ENCODE measurements around the gene PSMG3. TPM values are rescaled to one million over a fixed set of nuclear protein-coding genes. Genes with fewer than 3 reads are reported as not detected.

PSMG3 gene
- total and polyA plus RNA-seq, 2 of the 8 experiments (the other 6 are each of a cell fraction or from before 2014, with no cell fraction given) = 30.2 to 62.0 TPM

GRCh38 chr7:1610678-1611302 is 41.0 kb upstream of the PSMG3 start:
- FAIRE-seq = no peak
- no peak overlapping the region; a peak in 1 of 7 replicates for H3K9ac ChIP-seq (replicated peaks in 1 of 4; ENCODE audit: extremely low read depth in 1 of 4, low read depth in 3 of 4, low read length in 3 of 4)
- no peak overlapping the region; the same call in 1 of the 2 replicates for H4K8ac ChIP-seq (ENCODE audit: extremely low read depth, insufficient read depth, low read length)
- H3K23ac ChIP-seq (ENCODE audit: insufficient read length) = no peak overlapping the region
- no peak for DNase-seq (ENCODE audit: low read depth in 1 of 2, low spot score in 2 of 2)
- ChIA-PET POLR2A (ENCODE audit: partially characterized antibody) (no interaction called here), CTCF (ENCODE audit: partially characterized antibody) (interaction anchor here (0.6 to 1.3 kb wide), 3 partner anchors 20 to 499 kb away, joined by 3 read pairs; no protein-coding TSS in a partner anchor)
- 94% methylated on average over 20 of the region's 26 CpGs; no CpG with 5 or more reads in 1 of the 2 experiments for WGBS, 2 experiments (ENCODE audit: extremely low coverage in 1 of 2, insufficient coverage in 1 of 2, insufficient read length in 1 of 2, insufficient replicate concordance in 2 of 2, low coverage in 1 of 2, low lambda C conversion rate in 2 of 2, missing lambda C conversion rate in 1 of 2)
- no peaks in the 10 kb centered on the region for H3K23me2 ChIP-seq (ENCODE audit: low read depth, low read length)
- H3K4ac ChIP-seq (replicated peaks; ENCODE audit: insufficient read length, low read depth, low read length) = no peak overlapping the region
- TF ChIP-seq BACH1 (IDR thresholded peaks at IDR 0.05; ENCODE audit: low read length) (no peak), FOSL1 (IDR thresholded peaks at IDR 0.05; ENCODE audit: insufficient read depth, low read depth, low read length) (no peak), SIRT6 (IDR thresholded peaks at IDR 0.05; ENCODE audit: low read length) (no peak), TAF1 (IDR thresholded peaks at IDR 0.05; ENCODE audit: low read depth, low read length) (no peak), NANOG (IDR thresholded peaks at IDR 0.05; ENCODE audit: insufficient read depth, low read depth, low read length, poor library complexity, severe bottlenecking) (no peak), HDAC6 (IDR thresholded peaks at IDR 0.05; ENCODE audit: low read depth, low read length) (no peak), MAFK (IDR thresholded peaks at IDR 0.05; ENCODE audit: low read depth, low read length) (no peak), PHF8 (conservative IDR thresholded peaks at IDR 0.05; ENCODE audit: low read depth, low read length) (no peak), CEBPB (IDR thresholded peaks at IDR 0.05; ENCODE audit: low read depth, low read length) (no peak), RAD21 (IDR thresholded peaks at IDR 0.05 in 1 of 2, conservative IDR thresholded peaks at IDR 0.05 in 1 of 2; ENCODE audit: low read depth in 2 of 2, low read length in 2 of 2) (no peak), CBX8 (IDR thresholded peaks at IDR 0.05; ENCODE audit: borderline replicate concordance, low read depth, low read length) (no peak), SP4 (IDR thresholded peaks at IDR 0.05; ENCODE audit: low read length) (no peak)
- H3K18ac ChIP-seq (ENCODE audit: extremely low read depth, low read length) = no peak overlapping the region
- H3K4me1 ChIP-seq (replicated peaks in 1 of 4; ENCODE audit: control insufficient read depth in 3 of 4, insufficient read depth in 4 of 4, low read length in 3 of 4) = peaks cover 0 to 6% (median 0%) of the 10 kb centered on the region in 4 experiments; a peak in 3 of 7 replicates
- H3K9me3 ChIP-seq (ENCODE audit: insufficient read depth in 2 of 2, low read depth in 1 of 2, low read length in 1 of 2) = no peaks in the 10 kb centered on the region
- no peak overlapping the region for H2BK120ac ChIP-seq (replicated peaks; ENCODE audit: low read depth, low read length)
- no peak overlapping the region for H2BK15ac ChIP-seq (ENCODE audit: low read length)
- H2BK12ac ChIP-seq (ENCODE audit: low read depth, low read length) = no peak overlapping the region
- H3K56ac ChIP-seq (replicated peaks; ENCODE audit: insufficient read length, low read depth, low read length) = no peak overlapping the region
- H3K27ac ChIP-seq (ENCODE audit: low read depth, low read length) = no peak overlapping the region
- H3K27me3 ChIP-seq (replicated peaks in 1 of 4; ENCODE audit: control insufficient read depth in 3 of 4, extremely low read depth in 1 of 4, insufficient read depth in 3 of 4, low read length in 3 of 4) = no peaks in the 10 kb centered on the region
- no peaks in the 10 kb centered on the region for H3K79me1 ChIP-seq (ENCODE audit: low read depth, low read length)
- no peak overlapping the region for H3K4me3 ChIP-seq (ENCODE audit: extremely low read depth in 1 of 4, insufficient read depth in 2 of 4, low read depth in 3 of 4, low read length in 4 of 4)
- no peak overlapping the region for H4K91ac ChIP-seq (replicated peaks; ENCODE audit: insufficient read length, low read length)
- no peaks in the 10 kb centered on the region for H4K20me1 ChIP-seq (replicated peaks in 1 of 2; ENCODE audit: control insufficient read depth in 1 of 2, insufficient read depth in 2 of 2, low read length in 2 of 2)
- H2AFZ ChIP-seq (ENCODE audit: low read length) = no peak overlapping the region
- no peak overlapping the region for H3K4me2 ChIP-seq (ENCODE audit: insufficient read depth in 1 of 2, low read depth in 2 of 2, low read length in 2 of 2)
- H2AK5ac ChIP-seq (ENCODE audit: low read depth, low read length) = no peak overlapping the region
- no peak overlapping the region for H4K5ac ChIP-seq (ENCODE audit: insufficient read length, low read depth, low read length)
- H3K79me2 ChIP-seq (ENCODE audit: control insufficient read depth in 1 of 2, insufficient read depth in 2 of 2, low read length in 2 of 2) = no peaks in the 10 kb centered on the region
- H2BK5ac ChIP-seq (ENCODE audit: low read depth, low read length) = no peak overlapping the region
- no peaks in the 10 kb centered on the region for H3K36me3 ChIP-seq (ENCODE audit: control insufficient read depth in 2 of 4, insufficient read depth in 4 of 4, low read length in 3 of 4)
- H2BK20ac ChIP-seq (ENCODE audit: low read length) = no peak overlapping the region
- no peak overlapping the region for H3K14ac ChIP-seq (ENCODE audit: insufficient read length)
